ENCODE measurements around the gene RBM15B.
"Not testable (repeated sequence)": the region's sequence is repeated elsewhere in the genome, so short reads cannot be mapped to it uniquely, and the experiment has no call there.

Gene RBM15B

GRCh38 chr3:51378065-51378464 lies 13.0 kb upstream of the RBM15B start:
- DNase-seq (ENCODE audit: low spot score) = no peak

GRCh38 chr3:51378726-51379125 lies 12.4 kb upstream of the RBM15B start:
- no peak for DNase-seq (ENCODE audit: low spot score)

GRCh38 chr3:51379301-51379700 lies 11.8 kb upstream of the RBM15B start:
- DNase-seq (ENCODE audit: low spot score) = no peak

- no peak for DNase-seq (ENCODE audit: low spot score)
Measured at GRCh38 chr3:51379746-51380455, 11.2 kb upstream of the RBM15B start.

GRCh38 chr3:51380601-51381332 lies 10.3 kb upstream of the RBM15B start:
- no peak for DNase-seq (ENCODE audit: low spot score)

GRCh38 chr3:51381333-51381705 lies 9.8 kb upstream of the RBM15B start:
- no peak for DNase-seq (ENCODE audit: low spot score)

- DNase-seq (ENCODE audit: low spot score) = no peak
Measured at GRCh38 chr3:51382076-51382745, 8.9 kb upstream of the RBM15B start.

- DNase-seq (ENCODE audit: low spot score) = no peak
Measured at GRCh38 chr3:51382947-51383578, 8.0 kb upstream of the RBM15B start.

- DNase-seq (ENCODE audit: low spot score) = no peak
Measured at GRCh38 chr3:51384055-51384725, 6.9 kb upstream of the RBM15B start.

- peak; percentile 98 for DNase-seq (ENCODE audit: low spot score)
Measured at GRCh38 chr3:51384726-51385473, 6.2 kb upstream of the RBM15B start, which contains the start of gene MANF. TSS of gene MANF (plus strand) at chr3:51385291. CDS start at chr3:51385343, 52 bp downstream.

GRCh38 chr3:51385621-51386091 lies 5.4 kb upstream of the RBM15B start:
- DNase-seq (ENCODE audit: low spot score) = no peak

- no peak for DNase-seq (ENCODE audit: low spot score)
Measured at GRCh38 chr3:51386159-51386851, 4.8 kb upstream of the RBM15B start.

GRCh38 chr3:51386852-51387229 lies 4.2 kb upstream of the RBM15B start:
- no peak for DNase-seq (ENCODE audit: low spot score)

- DNase-seq (ENCODE audit: low spot score) = not testable (repeated sequence)
Measured at GRCh38 chr3:51387281-51387680, 3.8 kb upstream of the RBM15B start.

GRCh38 chr3:51388286-51389029 lies 2.6 kb upstream of the RBM15B start:
- no peak for DNase-seq (ENCODE audit: low spot score)

- peak; percentile 53 for DNase-seq (ENCODE audit: low spot score)
Measured at GRCh38 chr3:51389423-51390183, 1.5 kb upstream of the RBM15B start.

GRCh38 chr3:51390246-51391074 lies 625 bp upstream of the RBM15B start:
- no peak for DNase-seq (ENCODE audit: low spot score)

All from pons (tissue), 1 donor.